GM19025 (cell line): ENCODE results near the gene BPHL.
"Not testable (repeated sequence)": the region's sequence is repeated elsewhere in the genome, so short reads cannot be mapped to it uniquely, and the experiment has no call there.

Experiments
- ATAC-seq: cut with Tn5 transposase; IDR thresholded peaks from one replicate; pipeline ENCODE4 v1.9.1; 2021; ENCODE audit warnings: mild to moderate bottlenecking, low read depth, moderate library complexity; ENCODE audit not compliant: unreplicated experiment

BPHL gene

GRCh38 chr6:3175715-3176402 lies 57.3 kb downstream of the BPHL start:
- ATAC-seq, result no peak

- ATAC-seq, result no peak
Observed at GRCh38 chr6:3176562-3177355, 58.2 kb downstream of the BPHL start.

GRCh38 chr6:3178666-3179065 lies 60.2 kb downstream of the BPHL start:
- ATAC-seq, result not testable (repeated sequence)

GRCh38 chr6:3179945-3180344 lies 61.4 kb downstream of the BPHL start:
- ATAC-seq, result not testable (repeated sequence)

- ATAC-seq, result no peak
Observed at GRCh38 chr6:3181105-3181504, 62.6 kb downstream of the BPHL start.

GRCh38 chr6:3183066-3183465 lies 64.6 kb downstream of the BPHL start:
- no peak for ATAC-seq

GRCh38 chr6:3186974-3187382 lies 68.5 kb downstream of the BPHL start:
- ATAC-seq, result no peak

GRCh38 chr6:3188262-3188661 lies 69.8 kb downstream of the BPHL start:
- ATAC-seq, result no peak

GRCh38 chr6:3189192-3189591 lies 70.7 kb downstream of the BPHL start:
- ATAC-seq, result not testable (repeated sequence)

GRCh38 chr6:3190056-3190455 lies 71.5 kb downstream of the BPHL start:
- no peak for ATAC-seq

GRCh38 chr6:3190779-3191178 lies 72.3 kb downstream of the BPHL start:
- ATAC-seq, result no peak

- no peak for ATAC-seq
Observed at GRCh38 chr6:3193102-3193849, 74.8 kb downstream of the BPHL start.

- no peak for ATAC-seq
Observed at GRCh38 chr6:3194535-3195419, 76.3 kb downstream of the BPHL start.

GRCh38 chr6:3195420-3195694 lies 76.8 kb downstream of the BPHL start:
- no peak for ATAC-seq

- no peak for ATAC-seq
Observed at GRCh38 chr6:3195695-3196497, 77.4 kb downstream of the BPHL start.

GRCh38 chr6:3196770-3197169 lies 78.3 kb downstream of the BPHL start:
- ATAC-seq, result no peak

- ATAC-seq, result not testable (repeated sequence)
Observed at GRCh38 chr6:3197734-3198133, 79.2 kb downstream of the BPHL start.

- no peak for ATAC-seq
Observed at GRCh38 chr6:3199382-3199781, 80.9 kb downstream of the BPHL start.

- ATAC-seq, result no peak
Observed at GRCh38 chr6:3200682-3201081, 82.2 kb downstream of the BPHL start.

GRCh38 chr6:3201388-3201787 lies 82.9 kb downstream of the BPHL start:
- no peak for ATAC-seq
